Mesothelial cell of epicardium (in vitro differentiated cells): ENCODE data around the gene CTXND1. TPM values are rescaled to one million over a fixed set of nuclear protein-coding genes. Genes with fewer than 3 reads are reported as not detected.

Experiments
- DNase-seq, 2 experiments: peaks; one replicate each; pipeline ENCODE4 v3.0.0; 2021; ENCODE audit warnings: low spot score in 2 of 2; ENCODE audit not compliant: unreplicated experiment in 2 of 2
- H3K27ac Mint-ChIP-seq: 2 replicates; pipeline ENCODE4 v1.8.0; 2021; ENCODE audit warnings: mixed read lengths
- H3K27me3 Mint-ChIP-seq: 2 replicates; pipeline ENCODE4 v1.8.0; 2021; ENCODE audit warnings: low read depth, mixed read lengths
- H3K36me3 Mint-ChIP-seq: 2 replicates; pipeline ENCODE4 v1.8.0; 2021; ENCODE audit warnings: mixed read lengths
- H3K4me1 Mint-ChIP-seq: 2 replicates; pipeline ENCODE4 v1.8.0; 2021; ENCODE audit warnings: mixed read lengths
- H3K4me3 Mint-ChIP-seq: 2 replicates; pipeline ENCODE4 v1.8.0; 2021; ENCODE audit warnings: mild to moderate bottlenecking, moderate library complexity, mixed read lengths
- H3K9me3 Mint-ChIP-seq: 2 replicates; pipeline ENCODE4 v1.8.0; 2021; ENCODE audit warnings: mixed read lengths
- total RNA-seq: library from RNA; stranded (reverse); gene quantifications from 3 replicates; pipeline ENCODE4 v1.2.1, GENCODE V29; 2021
- TF ChIP-seq, protein P1 (sequence below): fragments of 200-600 bp; sonication (generic); IDR thresholded peaks from one replicate; pipeline ENCODE4 v1.5.0; 2021; ENCODE audit warnings: antibody characterized with exemption; ENCODE audit not compliant: unreplicated experiment

CTXND1 gene
- total RNA-seq, 1 donor from 2014 or later: not detected

DNA sequence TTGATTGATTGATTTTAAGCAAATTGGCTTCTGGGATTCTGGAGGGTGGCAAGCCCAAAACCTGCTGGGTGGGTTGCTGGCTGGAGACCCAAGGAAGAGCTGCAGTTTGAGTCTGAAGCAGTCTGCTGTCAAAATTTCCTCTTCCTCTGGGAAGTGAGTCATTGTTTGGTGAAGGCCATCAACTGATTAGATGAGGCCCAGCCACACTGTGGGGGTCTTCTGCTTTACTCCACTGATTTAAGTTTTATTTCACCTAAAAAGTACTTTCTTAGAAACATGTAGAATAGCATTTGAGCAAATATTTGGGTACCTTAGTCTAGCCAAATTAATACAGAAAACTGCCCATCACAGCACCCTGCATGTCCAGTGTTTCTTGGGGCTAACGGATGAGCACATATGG lies 65.4 kb downstream of the CTXND1 start:
- TF ChIP-seq, protein P1, sequence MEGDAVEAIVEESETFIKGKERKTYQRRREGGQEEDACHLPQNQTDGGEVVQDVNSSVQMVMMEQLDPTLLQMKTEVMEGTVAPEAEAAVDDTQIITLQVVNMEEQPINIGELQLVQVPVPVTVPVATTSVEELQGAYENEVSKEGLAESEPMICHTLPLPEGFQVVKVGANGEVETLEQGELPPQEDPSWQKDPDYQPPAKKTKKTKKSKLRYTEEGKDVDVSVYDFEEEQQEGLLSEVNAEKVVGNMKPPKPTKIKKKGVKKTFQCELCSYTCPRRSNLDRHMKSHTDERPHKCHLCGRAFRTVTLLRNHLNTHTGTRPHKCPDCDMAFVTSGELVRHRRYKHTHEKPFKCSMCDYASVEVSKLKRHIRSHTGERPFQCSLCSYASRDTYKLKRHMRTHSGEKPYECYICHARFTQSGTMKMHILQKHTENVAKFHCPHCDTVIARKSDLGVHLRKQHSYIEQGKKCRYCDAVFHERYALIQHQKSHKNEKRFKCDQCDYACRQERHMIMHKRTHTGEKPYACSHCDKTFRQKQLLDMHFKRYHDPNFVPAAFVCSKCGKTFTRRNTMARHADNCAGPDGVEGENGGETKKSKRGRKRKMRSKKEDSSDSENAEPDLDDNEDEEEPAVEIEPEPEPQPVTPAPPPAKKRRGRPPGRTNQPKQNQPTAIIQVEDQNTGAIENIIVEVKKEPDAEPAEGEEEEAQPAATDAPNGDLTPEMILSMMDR: no peak
- H3K27ac Mint-ChIP-seq: no peak overlapping the region
- DNase-seq: no peak
- H3K36me3 Mint-ChIP-seq: peaks cover 49% of the 10 kb centered on the region
- H3K27me3 Mint-ChIP-seq: no peaks in the 10 kb centered on the region
- H3K9me3 Mint-ChIP-seq: peaks cover 4% of the 10 kb centered on the region
- no peak overlapping the region for H3K4me3 Mint-ChIP-seq
- H3K4me1 Mint-ChIP-seq: no peaks in the 10 kb centered on the region

DNA sequence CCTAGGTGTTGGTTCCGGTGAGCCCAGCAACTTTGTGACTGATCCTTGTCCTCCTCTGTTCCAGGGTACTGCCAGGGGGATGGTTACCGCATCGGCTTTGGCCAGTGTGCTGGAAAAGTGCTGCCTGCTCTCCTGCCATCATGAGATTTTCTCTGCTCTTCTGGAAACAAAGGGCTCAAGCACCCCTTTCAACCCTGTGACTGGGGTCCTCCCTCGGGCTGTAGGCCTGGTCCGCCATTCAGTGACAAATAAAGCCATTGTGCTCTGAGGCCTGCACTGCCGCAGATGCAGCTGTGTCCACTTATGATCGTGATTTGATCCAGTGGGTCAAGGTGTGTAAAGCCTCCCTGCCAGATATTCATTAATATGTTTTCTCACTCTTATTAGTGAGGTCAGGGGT lies 65.9 kb downstream of the CTXND1 start:
- Mint-ChIP-seq H3K9me3 (peaks cover 4% of the 10 kb centered on the region), H3K27ac (no peak overlapping the region), H3K27me3 (no peaks in the 10 kb centered on the region), H3K4me3 (no peak overlapping the region), H3K36me3 (peaks cover 51% of the 10 kb centered on the region), H3K4me1 (no peaks in the 10 kb centered on the region)
- DNase-seq: no peak
- TF ChIP-seq, protein P1: no peak

DNA sequence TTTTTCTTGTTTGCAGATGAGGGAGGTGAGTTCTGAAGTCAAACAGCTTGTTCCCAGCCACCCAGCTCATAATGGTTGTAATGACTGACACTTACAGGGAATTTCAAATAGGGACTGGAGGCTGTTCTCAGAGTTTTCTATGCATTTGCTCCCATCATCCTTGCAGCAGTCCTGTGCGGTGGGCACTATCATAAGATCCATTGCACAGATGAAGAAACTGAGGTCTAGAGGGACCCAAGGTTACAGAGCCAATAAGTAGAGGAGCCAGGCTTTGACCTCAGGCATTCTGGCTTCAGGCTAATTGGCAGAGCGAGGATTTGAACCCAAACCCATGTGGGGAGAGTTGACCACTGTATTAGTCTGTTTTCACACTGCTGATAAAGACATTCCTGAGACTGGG lies 66.9 kb downstream of the CTXND1 start:
- no peak for DNase-seq
- Mint-ChIP-seq H3K36me3 (peaks cover 52% of the 10 kb centered on the region), H3K27ac (no peak overlapping the region), H3K4me1 (no peaks in the 10 kb centered on the region), H3K27me3 (no peaks in the 10 kb centered on the region), H3K9me3 (peaks cover 4% of the 10 kb centered on the region), H3K4me3 (no peak overlapping the region)
- TF ChIP-seq, protein P1: no peak

DNA sequence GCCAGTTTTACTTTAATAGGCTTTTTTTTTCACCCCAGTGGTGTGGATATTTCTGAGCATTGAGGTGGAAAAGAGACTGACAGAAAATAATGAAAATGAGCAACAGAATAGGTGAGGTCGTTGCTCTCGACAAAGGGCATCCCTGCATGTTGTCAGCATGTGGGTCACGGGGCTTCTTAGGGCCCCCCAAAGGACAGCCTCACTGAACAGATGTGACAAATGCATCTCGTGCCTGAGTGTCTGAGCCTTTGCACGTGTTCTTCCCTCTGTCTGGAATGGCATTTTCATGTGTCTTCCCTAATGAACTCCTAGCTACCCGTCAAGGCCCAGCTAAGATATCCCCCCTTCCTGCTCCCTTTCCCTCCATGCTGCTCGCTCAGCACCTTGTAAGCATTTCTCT lies 67.5 kb downstream of the CTXND1 start:
- no peak for DNase-seq
- H3K9me3 Mint-ChIP-seq: peaks cover 4% of the 10 kb centered on the region
- H3K36me3 Mint-ChIP-seq: peaks cover 52% of the 10 kb centered on the region
- TF ChIP-seq, protein P1: no peak
- no peaks in the 10 kb centered on the region for H3K27me3 Mint-ChIP-seq
- no peak overlapping the region for H3K27ac Mint-ChIP-seq
- H3K4me1 Mint-ChIP-seq: no peaks in the 10 kb centered on the region
- H3K4me3 Mint-ChIP-seq: no peak overlapping the region

DNA sequence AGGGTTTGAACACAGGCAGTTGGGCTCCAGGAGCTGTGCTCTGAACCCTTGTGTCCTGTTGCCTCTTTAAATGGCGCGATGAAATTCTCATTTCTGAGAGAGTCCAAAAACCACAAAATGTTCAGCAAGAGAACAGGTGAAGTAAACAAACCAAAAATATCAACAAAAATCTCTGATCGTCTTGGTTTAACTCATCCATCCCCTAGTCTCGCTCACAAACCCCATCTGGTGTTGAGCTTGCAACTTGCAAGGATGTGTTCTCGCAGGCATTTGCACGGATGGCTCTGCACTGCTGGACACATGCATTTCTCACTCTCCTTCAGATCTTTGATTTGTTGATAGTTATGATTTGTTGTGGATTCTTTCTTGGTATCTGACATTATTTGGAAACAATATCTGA lies 68.1 kb downstream of the CTXND1 start:
- peaks cover 52% of the 10 kb centered on the region for H3K36me3 Mint-ChIP-seq
- H3K27ac Mint-ChIP-seq: no peak overlapping the region
- peaks cover 4% of the 10 kb centered on the region for H3K9me3 Mint-ChIP-seq
- H3K4me1 Mint-ChIP-seq: no peaks in the 10 kb centered on the region
- no peaks in the 10 kb centered on the region for H3K27me3 Mint-ChIP-seq
- TF ChIP-seq, protein P1: no peak
- no peak overlapping the region for H3K4me3 Mint-ChIP-seq
- DNase-seq: no peak

DNA sequence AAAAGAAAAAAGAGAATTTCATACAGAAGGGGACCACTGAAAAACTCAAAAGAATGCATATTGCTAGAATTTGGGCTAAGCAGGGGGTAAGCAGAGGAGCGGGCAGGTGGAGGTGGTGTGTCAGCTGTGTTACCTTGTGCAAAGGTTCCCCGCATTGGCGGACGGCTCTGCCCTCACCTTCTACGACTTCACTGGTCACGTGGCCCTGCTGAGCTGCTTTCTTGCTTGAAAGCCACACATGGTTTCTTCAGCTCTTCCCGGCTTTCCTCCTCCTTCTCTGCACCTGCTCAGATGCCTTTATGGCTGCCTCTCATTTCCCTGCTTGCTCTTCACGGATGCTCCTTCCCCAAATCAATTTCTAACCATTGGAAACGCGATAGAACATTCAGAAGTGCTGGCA lies 68.7 kb downstream of the CTXND1 start:
- Mint-ChIP-seq H3K27ac (no peak overlapping the region), H3K9me3 (peaks cover 4% of the 10 kb centered on the region), H3K36me3 (peaks cover 50% of the 10 kb centered on the region), H3K4me1 (no peaks in the 10 kb centered on the region), H3K4me3 (no peak overlapping the region), H3K27me3 (no peaks in the 10 kb centered on the region)
- TF ChIP-seq, protein P1: no peak
- no peak for DNase-seq
